ENCODE data around the gene PTH1R.

The PTH1R gene

GRCh38 chr3:46929324-46929723 is 51.8 kb downstream of the PTH1R start:
- H3K36me3 ChIP-seq (ENCODE audit: insufficient read depth, insufficient read length, low read length): peaks cover 74% of the 10 kb centered on the region
- H3K27me3 ChIP-seq (ENCODE audit: insufficient read depth, insufficient read length): no peaks in the 10 kb centered on the region
- DNase-seq (ENCODE audit: low read depth, low spot score): no peak
- no peak overlapping the region for H3K9ac ChIP-seq (ENCODE audit: insufficient read length, low read depth)
- no peak for TF ChIP-seq SUZ12 (IDR thresholded peaks at IDR 0.05; ENCODE audit: extremely low read depth, insufficient read depth, insufficient read length)
- TF ChIP-seq ZNF274 (IDR thresholded peaks at IDR 0.05; ENCODE audit: low read depth, low read length): no peak
- H3K4me1 ChIP-seq (ENCODE audit: insufficient read depth, insufficient read length): peaks cover 29% of the 10 kb centered on the region
- H3K4me3 ChIP-seq (ENCODE audit: insufficient read length, low read depth): no peak overlapping the region
- no peaks in the 10 kb centered on the region for H3K9me3 ChIP-seq (ENCODE audit: insufficient read depth, low read length)

GRCh38 chr3:46930166-46930944 is 52.8 kb downstream of the PTH1R start:
- TF ChIP-seq ZNF274 (IDR thresholded peaks at IDR 0.05; ENCODE audit: low read depth, low read length) (no peak), YY1 (IDR thresholded peaks at IDR 0.05; ENCODE audit: insufficient read depth, insufficient read length) (no peak), SUZ12 (IDR thresholded peaks at IDR 0.05; ENCODE audit: extremely low read depth, insufficient read depth, insufficient read length) (no peak)
- DNase-seq (ENCODE audit: low read depth, low spot score): no peak
- Histone ChIP-seq H3K4me3 (ENCODE audit: insufficient read length, low read depth) (no peak overlapping the region), H3K36me3 (ENCODE audit: insufficient read depth, insufficient read length, low read length) (peaks cover 74% of the 10 kb centered on the region), H3K27me3 (ENCODE audit: insufficient read depth, insufficient read length) (no peaks in the 10 kb centered on the region), H3K9ac (ENCODE audit: insufficient read length, low read depth) (no peak overlapping the region), H3K4me1 (ENCODE audit: insufficient read depth, insufficient read length) (peaks cover 38% of the 10 kb centered on the region), H3K9me3 (ENCODE audit: insufficient read depth, low read length) (no peaks in the 10 kb centered on the region)

GRCh38 chr3:46930945-46931403 is 53.5 kb downstream of the PTH1R start:
- Histone ChIP-seq H3K36me3 (ENCODE audit: insufficient read depth, insufficient read length, low read length) (peaks cover 70% of the 10 kb centered on the region), H3K9me3 (ENCODE audit: insufficient read depth, low read length) (no peaks in the 10 kb centered on the region), H3K27me3 (ENCODE audit: insufficient read depth, insufficient read length) (no peaks in the 10 kb centered on the region), H3K9ac (ENCODE audit: insufficient read length, low read depth) (no peak overlapping the region), H3K4me3 (ENCODE audit: insufficient read length, low read depth) (no peak overlapping the region), H3K4me1 (ENCODE audit: insufficient read depth, insufficient read length) (peaks cover 40% of the 10 kb centered on the region)
- no peak for DNase-seq (ENCODE audit: low read depth, low spot score)
- TF ChIP-seq SUZ12 (IDR thresholded peaks at IDR 0.05; ENCODE audit: extremely low read depth, insufficient read depth, insufficient read length): no peak
- no peak for TF ChIP-seq YY1 (IDR thresholded peaks at IDR 0.05; ENCODE audit: insufficient read depth, insufficient read length)
- TF ChIP-seq ZNF274 (IDR thresholded peaks at IDR 0.05; ENCODE audit: low read depth, low read length): no peak

- DNase-seq (ENCODE audit: low read depth, low spot score): no peak
- TF ChIP-seq ZNF274 (IDR thresholded peaks at IDR 0.05; ENCODE audit: low read depth, low read length): no peak
- TF ChIP-seq YY1 (IDR thresholded peaks at IDR 0.05; ENCODE audit: insufficient read depth, insufficient read length): no peak
- TF ChIP-seq SUZ12 (IDR thresholded peaks at IDR 0.05; ENCODE audit: extremely low read depth, insufficient read depth, insufficient read length): no peak
- Histone ChIP-seq H3K36me3 (ENCODE audit: insufficient read depth, insufficient read length, low read length) (peaks cover 70% of the 10 kb centered on the region), H3K4me1 (ENCODE audit: insufficient read depth, insufficient read length) (peaks cover 44% of the 10 kb centered on the region), H3K27me3 (ENCODE audit: insufficient read depth, insufficient read length) (no peaks in the 10 kb centered on the region), H3K9ac (ENCODE audit: insufficient read length, low read depth) (no peak overlapping the region), H3K4me3 (ENCODE audit: insufficient read length, low read depth) (no peak overlapping the region), H3K9me3 (ENCODE audit: insufficient read depth, low read length) (no peaks in the 10 kb centered on the region)
Measured at GRCh38 chr3:46931631-46932331, 54.3 kb downstream of the PTH1R start.

- Histone ChIP-seq H3K27me3 (ENCODE audit: insufficient read depth, insufficient read length) (no peaks in the 10 kb centered on the region), H3K4me1 (ENCODE audit: insufficient read depth, insufficient read length) (peaks cover 42% of the 10 kb centered on the region), H3K4me3 (ENCODE audit: insufficient read length, low read depth) (no peak overlapping the region), H3K9me3 (ENCODE audit: insufficient read depth, low read length) (no peaks in the 10 kb centered on the region), H3K9ac (ENCODE audit: insufficient read length, low read depth) (no peak overlapping the region), H3K36me3 (ENCODE audit: insufficient read depth, insufficient read length, low read length) (peaks cover 70% of the 10 kb centered on the region)
- no peak for DNase-seq (ENCODE audit: low read depth, low spot score)
- no peak for TF ChIP-seq ZNF274 (IDR thresholded peaks at IDR 0.05; ENCODE audit: low read depth, low read length)
- no peak for TF ChIP-seq YY1 (IDR thresholded peaks at IDR 0.05; ENCODE audit: insufficient read depth, insufficient read length)
- no peak for TF ChIP-seq SUZ12 (IDR thresholded peaks at IDR 0.05; ENCODE audit: extremely low read depth, insufficient read depth, insufficient read length)
Measured at GRCh38 chr3:46932455-46933225, 55.1 kb downstream of the PTH1R start.

- H3K36me3 ChIP-seq (ENCODE audit: insufficient read depth, insufficient read length, low read length): peaks cover 70% of the 10 kb centered on the region
- H3K9me3 ChIP-seq (ENCODE audit: insufficient read depth, low read length): no peaks in the 10 kb centered on the region
- H3K4me3 ChIP-seq (ENCODE audit: insufficient read length, low read depth): no peak overlapping the region
- no peak overlapping the region for H3K9ac ChIP-seq (ENCODE audit: insufficient read length, low read depth)
- peaks cover 41% of the 10 kb centered on the region for H3K4me1 ChIP-seq (ENCODE audit: insufficient read depth, insufficient read length)
- H3K27me3 ChIP-seq (ENCODE audit: insufficient read depth, insufficient read length): no peaks in the 10 kb centered on the region
- no peak for TF ChIP-seq YY1 (IDR thresholded peaks at IDR 0.05; ENCODE audit: insufficient read depth, insufficient read length)
- no peak for TF ChIP-seq SUZ12 (IDR thresholded peaks at IDR 0.05; ENCODE audit: extremely low read depth, insufficient read depth, insufficient read length)
- TF ChIP-seq ZNF274 (IDR thresholded peaks at IDR 0.05; ENCODE audit: low read depth, low read length): no peak
- DNase-seq (ENCODE audit: low read depth, low spot score): no peak
Measured at GRCh38 chr3:46933261-46933660, 55.7 kb downstream of the PTH1R start.
